ENCODE data around the gene ADCY5.
"Not testable (repeated sequence)": the region's sequence is repeated elsewhere in the genome, so short reads cannot be mapped to it uniquely, and the experiment has no call there.

ADCY5 gene

GRCh38 chr3:123281929-123282328 lies 167.0 kb downstream of the ADCY5 start:
- DNase-seq: no peak

- no peak for DNase-seq
Measured at GRCh38 chr3:123281406-123281805, 167.5 kb downstream of the ADCY5 start.

- DNase-seq: no peak
Measured at GRCh38 chr3:123279121-123279520, 169.8 kb downstream of the ADCY5 start.

- DNase-seq: no peak
Measured at GRCh38 chr3:123278446-123278845, 170.4 kb downstream of the ADCY5 start.

- DNase-seq: no peak
Measured at GRCh38 chr3:123277106-123277505, 171.8 kb downstream of the ADCY5 start.

GRCh38 chr3:123276346-123277006 lies 172.4 kb downstream of the ADCY5 start:
- DNase-seq: no peak

GRCh38 chr3:123275691-123276090 lies 173.2 kb downstream of the ADCY5 start:
- DNase-seq: no peak

- DNase-seq: peak; percentile 6
Measured at GRCh38 chr3:123272547-123272946, 176.3 kb downstream of the ADCY5 start.

- DNase-seq: no peak
Measured at GRCh38 chr3:123271466-123272159, 177.3 kb downstream of the ADCY5 start.

GRCh38 chr3:123270818-123271217 lies 178.1 kb downstream of the ADCY5 start:
- DNase-seq: no peak

- DNase-seq: no peak
Measured at GRCh38 chr3:123267821-123268220, 181.1 kb downstream of the ADCY5 start.

- no peak for DNase-seq
Measured at GRCh38 chr3:123263941-123264340, 184.9 kb downstream of the ADCY5 start.

GRCh38 chr3:123262868-123263267 lies 186.0 kb downstream of the ADCY5 start:
- no peak for DNase-seq

- no peak for DNase-seq
Measured at GRCh38 chr3:123262226-123262625, 186.7 kb downstream of the ADCY5 start.

- DNase-seq: no peak
Measured at GRCh38 chr3:123261666-123262065, 187.2 kb downstream of the ADCY5 start.

GRCh38 chr3:123258811-123259420 lies 190.0 kb downstream of the ADCY5 start:
- DNase-seq: peak; percentile 56

GRCh38 chr3:123258359-123258758 lies 190.5 kb downstream of the ADCY5 start:
- no peak for DNase-seq

GRCh38 chr3:123256256-123256655 lies 192.6 kb downstream of the ADCY5 start:
- DNase-seq: no peak

- DNase-seq: no peak
Measured at GRCh38 chr3:123246866-123247265, 202.0 kb downstream of the ADCY5 start.

- no peak for DNase-seq
Measured at GRCh38 chr3:123244128-123244527, 204.8 kb downstream of the ADCY5 start.

- no peak for DNase-seq
Measured at GRCh38 chr3:123239756-123240155, 209.1 kb downstream of the ADCY5 start.

GRCh38 chr3:123239186-123239585 lies 209.7 kb downstream of the ADCY5 start:
- not testable (repeated sequence) for DNase-seq

- DNase-seq: no peak
Measured at GRCh38 chr3:123236902-123237301, 212.0 kb downstream of the ADCY5 start.
